Muscle layer of duodenum (tissue), 2 donors: ENCODE data around the gene CHSY1.

Experiments
- H3K27ac ChIP-seq: one replicate; pipeline ENCODE4 v1.7.0; 2013; ENCODE audit warnings: mild to moderate bottlenecking, low read length
- H3K27me3 ChIP-seq: one replicate; pipeline ENCODE4 v1.7.0; 2013; ENCODE audit warnings: low read depth, mild to moderate bottlenecking, control low read depth, low read length
- H3K36me3 ChIP-seq, 2 donors: one replicate each; pipeline ENCODE4 v1.7.0; 2013; ENCODE audit warnings: low read length in 2 of 2, control low read depth in 1 of 2, mild to moderate bottlenecking in 1 of 2; ENCODE audit not compliant: insufficient read depth in 2 of 2, control insufficient read depth in 1 of 2
- H3K4me1 ChIP-seq, 2 donors: one replicate each; pipeline ENCODE4 v1.7.0; 2013; ENCODE audit warnings: low read length in 2 of 2, mild to moderate bottlenecking in 2 of 2, control low read depth in 1 of 2, moderate library complexity in 1 of 2; ENCODE audit not compliant: insufficient read depth in 2 of 2, control insufficient read depth in 1 of 2
- H3K4me3 ChIP-seq, 2 donors: one replicate each; pipeline ENCODE4 v1.7.0; 2013; ENCODE audit warnings: low read length in 2 of 2, low read depth in 1 of 2, mild to moderate bottlenecking in 1 of 2
- H3K9me3 ChIP-seq, 2 donors: one replicate each; pipeline ENCODE4 v1.7.0; 2013; ENCODE audit warnings: low read length in 2 of 2, control low read depth in 1 of 2, mild to moderate bottlenecking in 1 of 2; ENCODE audit not compliant: control insufficient read depth in 1 of 2
- donor health status: healthy.

Gene CHSY1

GRCh38 chr15:101206176-101206591, 45.7 kb downstream of the CHSY1 start:
- no peak overlapping the region for H3K27ac ChIP-seq
- no peak overlapping the region for H3K4me3 ChIP-seq
- H3K36me3 ChIP-seq = no peaks in the 10 kb centered on the region
- no peaks in the 10 kb centered on the region for H3K27me3 ChIP-seq
- H3K4me1 ChIP-seq = peaks cover 27 to 40% of the 10 kb centered on the region in 2 donors
- H3K9me3 ChIP-seq = no peaks in the 10 kb centered on the region

GRCh38 chr15:101204739-101205535, 46.9 kb downstream of the CHSY1 start:
- Histone ChIP-seq H3K27ac (no peak overlapping the region), H3K4me1 (peaks cover 24 to 38% of the 10 kb centered on the region in 2 donors)

DNA sequence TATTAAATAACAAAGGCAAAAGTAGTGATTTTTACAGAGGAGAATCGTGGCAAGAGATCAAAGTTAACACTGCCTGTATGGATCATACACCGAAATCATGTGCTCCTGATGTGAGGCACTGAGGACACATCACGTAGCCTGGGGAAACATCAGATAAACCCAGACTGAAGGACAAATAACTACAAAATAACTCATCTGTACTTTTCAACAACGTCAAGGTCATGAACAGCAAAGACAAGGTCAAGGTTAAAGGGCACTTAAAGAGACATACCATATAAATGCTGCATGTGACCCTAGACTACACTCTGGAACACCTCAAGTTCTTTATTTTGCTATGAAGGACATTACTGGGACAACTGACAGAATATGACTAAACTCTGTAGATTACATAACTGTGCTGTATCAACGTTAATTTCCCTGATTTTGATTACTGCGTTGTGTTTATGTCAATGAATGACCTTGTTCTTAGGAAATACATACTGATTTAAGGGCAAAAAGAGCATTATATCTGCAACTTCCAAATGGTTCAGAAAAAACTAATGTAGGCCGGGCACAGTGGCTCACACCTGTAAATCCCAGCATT, 48.1 kb downstream of the CHSY1 start:
- Histone ChIP-seq H3K27me3 (no peaks in the 10 kb centered on the region), H3K4me1 (peaks cover 16 to 29% of the 10 kb centered on the region in 2 donors), H3K36me3 (peaks cover 0 to 10% of the 10 kb centered on the region in 2 donors), H3K4me3 (no peak overlapping the region), H3K27ac (no peak overlapping the region), H3K9me3 (no peaks in the 10 kb centered on the region)

More at GRCh38 chr15:101204739-101205535, 46.9 kb downstream of the CHSY1 start:
- Histone ChIP-seq H3K36me3 (peaks cover 0 to 3% of the 10 kb centered on the region in 2 donors), H3K27me3 (no peaks in the 10 kb centered on the region), H3K9me3 (no peaks in the 10 kb centered on the region), H3K4me3 (no peak overlapping the region)

- Histone ChIP-seq H3K4me3 (no peak overlapping the region), H3K27ac (no peak overlapping the region), H3K27me3 (no peaks in the 10 kb centered on the region), H3K36me3 (peaks cover 0 to 10% of the 10 kb centered on the region in 2 donors), H3K4me1 (peaks cover 16 to 28% of the 10 kb centered on the region in 2 donors), H3K9me3 (no peaks in the 10 kb centered on the region)
These were observed 48.7 kb downstream of the CHSY1 start for GRCh38 chr15:101203029-101203573.

GRCh38 chr15:101201411-101202174, 50.3 kb downstream of the CHSY1 start:
- Histone ChIP-seq H3K27me3 (no peaks in the 10 kb centered on the region), H3K4me3 (no peak overlapping the region), H3K27ac (peak overlapping the region; percentile 21), H3K4me1 (peaks cover 16 to 28% of the 10 kb centered on the region in 2 donors), H3K36me3 (peaks cover 0 to 10% of the 10 kb centered on the region in 2 donors), H3K9me3 (no peaks in the 10 kb centered on the region)

DNA sequence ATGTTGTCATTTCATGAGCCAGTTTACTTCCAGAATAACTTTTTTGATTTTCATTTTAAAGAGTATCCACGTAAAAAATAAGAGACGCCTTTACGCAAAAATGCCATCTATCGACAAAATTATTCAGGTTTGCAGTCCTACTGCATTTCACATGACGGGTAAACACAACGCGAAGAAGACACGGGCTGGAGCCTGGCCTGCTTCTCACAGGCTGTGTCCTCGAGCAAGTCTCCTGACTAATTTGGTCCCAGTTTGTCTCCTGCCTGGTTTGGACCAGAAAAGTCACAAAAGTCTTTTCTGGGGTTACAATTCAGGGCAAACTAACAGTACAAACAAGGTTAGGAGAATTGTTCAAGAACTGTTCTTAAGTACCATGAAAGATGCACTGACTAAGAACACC, 51.7 kb downstream of the CHSY1 start:
- H3K27me3 ChIP-seq = no peaks in the 10 kb centered on the region
- peaks cover 0 to 10% of the 10 kb centered on the region in 2 donors for H3K36me3 ChIP-seq
- no peak overlapping the region for H3K4me3 ChIP-seq
- peaks cover 12 to 28% of the 10 kb centered on the region in 2 donors for H3K4me1 ChIP-seq
- peak overlapping the region; percentile 46 for H3K27ac ChIP-seq
- H3K9me3 ChIP-seq = no peaks in the 10 kb centered on the region

DNA sequence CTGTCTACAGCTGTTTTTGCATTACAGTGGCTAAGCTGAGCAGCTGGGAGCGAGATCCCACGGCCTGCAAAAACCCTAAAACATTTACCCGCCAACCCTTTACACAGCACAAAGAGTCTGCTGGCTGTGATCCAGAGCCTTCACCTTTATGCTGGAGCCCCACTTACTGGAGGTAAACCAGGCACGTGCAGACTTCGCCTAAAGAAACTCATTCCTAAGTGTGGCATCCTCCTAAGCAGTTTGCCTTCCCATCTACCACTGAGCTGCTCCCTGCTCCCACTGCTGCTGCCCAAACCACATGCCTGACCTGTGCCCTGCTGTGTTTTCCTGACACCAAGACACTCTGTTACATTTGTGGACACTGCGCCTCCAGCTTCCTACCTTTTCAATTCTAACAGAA, 53.0 kb downstream of the CHSY1 start:
- peaks cover 0 to 10% of the 10 kb centered on the region in 2 donors for H3K36me3 ChIP-seq
- no peaks in the 10 kb centered on the region for H3K27me3 ChIP-seq
- H3K27ac ChIP-seq = no peak overlapping the region
- H3K4me3 ChIP-seq = no peak overlapping the region
- no peaks in the 10 kb centered on the region for H3K9me3 ChIP-seq
- H3K4me1 ChIP-seq = peaks cover 20 to 36% of the 10 kb centered on the region in 2 donors

DNA sequence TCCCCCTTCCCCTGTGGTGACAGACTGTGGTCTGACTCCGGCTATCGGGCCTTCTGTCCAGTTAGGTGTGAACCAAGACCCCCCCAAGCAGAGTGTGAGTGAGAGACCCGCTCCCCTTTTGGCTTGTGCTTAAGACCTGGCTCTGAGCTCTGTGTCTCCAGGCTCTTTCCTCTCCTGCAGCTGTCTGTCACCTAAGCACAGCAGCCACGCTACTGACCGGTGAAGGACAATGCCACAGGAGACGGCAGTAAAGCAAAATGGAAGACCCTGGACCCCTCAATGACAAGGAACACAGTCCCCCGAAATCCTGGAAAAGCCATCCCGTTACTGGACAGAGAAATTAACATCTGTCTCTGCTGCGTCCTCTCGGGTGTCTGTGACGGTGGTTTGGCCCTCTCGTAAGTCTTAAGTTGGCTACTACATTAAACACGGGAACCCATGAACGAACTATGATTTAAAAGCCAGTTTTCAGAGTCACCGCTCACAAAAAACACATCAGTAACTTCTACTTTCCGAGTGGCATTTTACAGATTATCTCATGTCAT, 53.7 kb downstream of the CHSY1 start:
- H3K9me3 ChIP-seq = no peaks in the 10 kb centered on the region

DNA sequence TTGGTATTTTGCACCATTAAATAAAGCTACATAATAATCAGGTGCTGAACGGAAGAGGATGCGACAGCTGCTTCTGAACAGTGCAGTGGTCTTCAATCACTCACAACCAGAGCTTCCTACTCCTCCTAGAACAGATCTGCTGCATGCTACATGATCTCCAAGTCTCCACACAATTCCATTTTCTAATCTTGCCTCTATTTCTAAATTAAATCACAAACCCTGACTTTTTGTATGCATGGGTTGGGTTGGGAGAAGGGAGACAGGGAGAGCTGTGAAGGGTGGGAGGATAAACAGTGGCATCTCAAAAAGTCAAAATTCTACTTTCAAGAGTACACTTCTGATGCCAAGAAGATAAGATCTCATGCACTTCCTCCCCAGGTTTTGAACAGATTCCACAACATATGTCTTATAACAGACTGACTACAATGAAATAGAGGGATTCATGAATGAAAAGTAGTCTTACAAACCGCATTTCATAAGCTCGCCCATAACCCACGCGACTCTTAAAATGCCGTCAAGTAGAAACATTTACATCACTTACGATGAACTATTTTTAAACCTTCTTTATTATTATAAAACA, 57.2 kb downstream of the CHSY1 start:
- H3K27me3 ChIP-seq = no peaks in the 10 kb centered on the region
- peak overlapping the region in 1 of 2 donors; percentile 14 for H3K4me3 ChIP-seq
- H3K27ac ChIP-seq = peak overlapping the region; percentile 48
- H3K9me3 ChIP-seq = no peaks in the 10 kb centered on the region
- peaks cover 0 to 7% of the 10 kb centered on the region in 2 donors for H3K36me3 ChIP-seq
- H3K4me1 ChIP-seq = peaks cover 21 to 42% of the 10 kb centered on the region in 2 donors

More for the DNA sequence above, 53.7 kb downstream of the CHSY1 start:
- Histone ChIP-seq H3K4me3 (no peak overlapping the region), H3K27ac (no peak overlapping the region), H3K27me3 (no peaks in the 10 kb centered on the region), H3K36me3 (peaks cover 0 to 10% of the 10 kb centered on the region in 2 donors), H3K4me1 (peaks cover 26 to 43% of the 10 kb centered on the region in 2 donors)

DNA sequence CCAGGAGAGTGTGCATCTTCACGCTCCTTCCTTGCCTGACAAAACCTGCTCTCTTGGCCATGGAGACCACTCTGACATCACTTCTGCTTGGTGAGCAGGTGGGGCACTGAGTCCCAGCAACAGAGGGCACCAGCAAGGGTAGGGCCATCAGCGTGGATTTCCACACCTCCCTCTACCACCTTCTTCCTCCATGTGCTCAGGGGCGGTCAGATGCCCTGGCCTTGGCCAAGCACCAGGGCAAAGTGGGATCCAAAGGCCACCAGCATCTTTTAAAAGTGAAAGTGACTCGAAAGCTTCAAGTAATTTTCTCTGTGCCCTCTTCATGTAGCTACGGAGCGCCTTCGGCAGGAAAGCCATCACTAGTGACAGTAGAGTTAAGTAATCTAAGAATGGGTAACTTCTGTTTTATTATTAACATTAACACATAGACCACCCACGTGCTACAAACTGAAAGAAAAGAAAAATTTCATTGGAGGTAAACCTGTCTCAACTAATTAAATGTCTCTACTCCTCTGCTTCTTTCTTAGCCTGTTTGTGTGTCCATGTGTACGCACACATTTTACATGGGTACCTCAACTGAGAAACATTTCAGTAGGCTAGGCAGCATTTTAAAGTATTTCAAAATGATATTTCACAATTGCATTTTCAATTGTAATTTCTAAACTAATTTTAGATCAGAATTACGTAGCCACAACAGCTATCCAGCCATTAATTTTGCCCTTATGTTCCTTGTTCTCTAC, 57.9 kb downstream of the CHSY1 start:
- Histone ChIP-seq H3K27ac (peak overlapping the region; percentile 48), H3K4me3 (peak overlapping the region in 1 of 2 donors; percentile 14), H3K36me3 (peaks cover 0 to 2% of the 10 kb centered on the region in 2 donors), H3K27me3 (no peaks in the 10 kb centered on the region), H3K9me3 (no peaks in the 10 kb centered on the region), H3K4me1 (peaks cover 21 to 46% of the 10 kb centered on the region in 2 donors)
